ENCODE measurements around the gene BCL2.

BCL2 gene

DNA sequence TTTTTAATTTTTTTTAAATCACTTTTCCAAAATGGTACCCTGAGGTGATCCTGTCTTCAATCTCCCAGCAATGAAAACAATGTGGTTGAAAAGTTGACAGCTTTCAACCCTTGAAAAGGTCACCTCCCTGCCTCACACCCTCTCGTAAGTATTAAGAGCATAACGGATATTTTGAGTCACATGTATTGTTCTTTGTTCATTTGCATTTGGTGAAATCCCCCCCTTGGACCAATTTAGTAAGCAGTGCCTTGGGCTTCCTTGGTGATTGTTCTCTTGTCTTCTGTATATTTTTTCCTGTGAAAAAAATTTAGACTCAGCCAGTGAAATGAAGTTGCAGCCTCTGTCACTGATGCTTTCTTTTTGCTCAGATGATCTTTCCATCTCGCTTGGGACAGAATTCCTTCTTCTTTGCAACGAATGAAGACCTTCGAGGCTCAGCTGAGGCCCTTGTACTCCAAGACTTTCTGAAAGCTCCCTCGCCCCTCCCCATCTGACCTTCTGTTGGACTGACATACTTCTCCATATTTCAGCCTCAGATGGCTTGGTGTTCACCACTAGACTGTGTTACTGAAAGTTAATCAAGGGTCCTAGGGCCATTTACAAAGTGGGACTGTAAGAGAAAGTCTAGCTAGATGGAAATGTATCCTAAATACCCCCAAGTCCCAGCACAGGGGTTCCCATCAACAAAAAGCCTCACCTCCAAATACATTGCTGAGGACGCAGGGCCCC lies 158.4 kb downstream of the BCL2 start:
- DNase-seq, result no peak

DNA sequence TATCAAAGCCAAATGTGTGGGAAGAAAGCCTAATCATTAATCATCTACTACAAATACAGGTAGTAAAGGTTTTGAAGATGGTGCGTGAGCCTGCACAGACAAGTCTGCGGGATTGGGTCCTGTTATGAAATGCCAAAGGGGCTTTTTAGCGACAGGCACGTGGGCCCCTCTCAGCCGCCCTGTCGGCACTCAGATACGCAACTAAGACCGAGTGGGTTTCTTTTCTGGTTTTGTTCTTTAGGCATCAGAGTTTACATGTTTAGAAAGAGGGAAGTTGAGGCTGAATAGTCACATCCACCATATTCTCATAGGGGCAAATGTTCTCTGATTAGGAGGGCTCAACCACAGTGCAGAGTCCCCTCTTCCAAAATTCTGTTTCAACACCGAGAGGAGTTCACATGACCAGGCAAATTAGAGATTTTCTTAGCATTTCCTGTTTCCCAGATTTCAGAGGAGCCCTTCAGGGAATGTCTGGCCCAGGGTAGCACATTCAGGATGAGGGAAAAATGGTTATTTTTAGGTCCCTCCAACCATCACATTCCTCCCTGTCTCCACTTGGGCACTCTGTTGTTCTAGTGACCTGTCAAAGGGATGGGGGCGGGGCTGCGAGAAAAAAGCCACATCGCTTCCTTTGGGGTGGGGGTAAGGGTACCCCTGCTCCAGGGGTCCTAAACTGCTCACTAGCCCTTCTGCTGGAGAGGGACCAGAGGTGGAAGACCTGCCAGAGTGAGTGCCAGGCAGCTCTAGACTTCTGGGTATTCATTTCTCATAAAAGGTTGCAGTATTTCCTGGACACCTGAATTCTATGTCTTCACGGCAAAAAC lies 159.2 kb downstream of the BCL2 start:
- DNase-seq, result no peak

GRCh38 chr18:63159590-63159989 lies 160.0 kb downstream of the BCL2 start:
- no peak for DNase-seq

GRCh38 chr18:63158676-63159291 lies 160.8 kb downstream of the BCL2 start:
- DNase-seq, result no peak

- no peak for DNase-seq
These were observed 161.4 kb downstream of the BCL2 start for GRCh38 chr18:63158012-63158631.

DNA sequence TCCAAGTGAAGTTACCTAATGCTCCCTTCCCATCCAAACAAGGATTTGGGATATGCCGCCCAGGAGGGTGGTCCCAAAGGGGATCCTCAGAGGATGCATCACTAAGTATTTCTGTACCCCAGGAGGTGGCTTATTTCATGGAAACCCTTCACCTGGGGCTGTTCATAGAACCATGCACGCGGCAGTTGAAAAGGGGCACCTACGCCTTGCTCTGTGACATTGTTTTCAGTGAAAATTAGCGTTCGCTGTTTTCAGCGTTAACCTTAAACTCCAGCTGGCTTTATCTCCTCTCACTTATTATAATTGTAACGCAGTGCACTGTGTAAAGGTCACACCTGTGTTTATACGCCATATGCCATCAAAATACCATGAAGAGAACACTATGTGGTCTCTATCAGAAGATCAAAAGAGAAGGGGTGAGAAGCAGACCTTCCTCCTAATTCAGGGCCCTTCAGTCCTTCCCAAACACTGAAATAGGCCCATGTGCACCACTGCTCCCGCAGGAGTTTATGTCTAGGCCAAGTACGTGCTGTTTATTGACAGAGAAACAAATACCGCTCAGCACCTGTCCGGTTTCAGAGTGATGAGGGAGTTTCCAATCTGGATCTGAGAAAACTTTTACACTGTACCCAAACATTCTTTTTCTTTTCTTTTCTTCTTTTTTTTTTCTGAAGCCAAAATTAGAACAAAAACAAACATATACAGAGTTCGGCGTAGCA lies 162.1 kb downstream of the BCL2 start:
- no peak for DNase-seq

GRCh38 chr18:63155910-63156773 lies 163.4 kb downstream of the BCL2 start:
- DNase-seq, result peak in 5 of 58 donors; percentile 22 to 38 (median 32)

GRCh38 chr18:63155169-63155852 lies 164.3 kb downstream of the BCL2 start:
- peak in 29 of 58 donors; percentile 13 to 67 (median 29) for DNase-seq

DNA sequence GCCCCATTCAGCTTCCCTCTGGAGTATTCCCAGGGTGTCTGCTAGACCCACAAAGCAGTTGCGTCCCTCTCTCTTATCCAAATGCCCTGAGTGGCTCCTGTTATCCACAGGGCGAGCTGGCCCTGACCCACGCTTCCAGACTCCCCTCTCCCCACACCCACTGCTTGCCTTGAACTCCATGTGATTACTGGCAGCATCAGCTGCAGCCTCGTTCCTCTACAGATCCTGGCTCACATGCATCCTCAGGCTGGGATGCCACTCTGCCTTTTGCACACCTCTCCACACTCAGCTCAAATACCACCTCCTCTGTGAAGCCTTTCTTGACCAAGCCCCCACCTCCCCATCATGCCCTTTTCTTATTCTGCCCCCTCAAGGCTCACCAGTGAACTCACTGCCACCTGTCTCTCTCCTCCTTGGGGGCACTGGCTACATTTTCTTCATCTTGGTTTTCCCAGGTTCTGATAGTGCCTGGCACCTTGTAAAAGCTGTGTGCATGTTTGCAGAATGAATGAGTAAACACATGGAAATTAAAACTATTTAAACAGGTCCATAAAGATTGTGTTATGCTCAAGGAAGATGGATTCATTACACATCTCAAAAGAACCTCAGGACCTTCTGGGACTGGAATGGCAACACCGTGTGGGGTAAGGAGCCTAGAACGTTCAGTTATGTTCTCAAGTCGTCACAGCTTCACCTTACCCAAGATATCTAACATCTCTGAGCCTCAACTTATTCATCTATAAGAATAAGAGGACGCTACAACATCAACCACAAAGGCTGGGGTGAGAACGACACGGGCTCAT lies 165.0 kb downstream of the BCL2 start:
- no peak for DNase-seq

- peak in 3 of 58 donors; percentile 14 to 48 (median 30) for DNase-seq
These were observed 166.8 kb downstream of the BCL2 start for GRCh38 chr18:63152791-63153190.

DNA sequence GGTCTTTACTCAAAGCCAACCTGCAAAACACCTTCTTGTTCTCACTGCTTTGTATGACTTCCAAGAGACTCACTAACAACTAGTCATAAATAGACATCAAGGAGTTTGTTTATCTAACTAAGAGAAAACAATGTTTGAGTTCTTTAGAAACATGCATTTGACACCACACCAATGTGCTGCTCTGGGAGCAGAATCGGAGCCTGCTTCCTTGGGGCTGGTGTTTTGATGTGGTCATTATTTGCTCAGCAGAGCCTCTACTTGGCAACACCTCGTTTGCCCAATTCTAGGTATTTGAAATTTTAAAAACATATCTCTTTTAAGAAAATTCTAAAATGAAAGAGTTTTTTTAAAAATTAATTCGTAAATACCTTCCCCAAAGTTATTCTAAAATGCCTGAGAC lies 167.5 kb downstream of the BCL2 start:
- DNase-seq, result no peak

DNA sequence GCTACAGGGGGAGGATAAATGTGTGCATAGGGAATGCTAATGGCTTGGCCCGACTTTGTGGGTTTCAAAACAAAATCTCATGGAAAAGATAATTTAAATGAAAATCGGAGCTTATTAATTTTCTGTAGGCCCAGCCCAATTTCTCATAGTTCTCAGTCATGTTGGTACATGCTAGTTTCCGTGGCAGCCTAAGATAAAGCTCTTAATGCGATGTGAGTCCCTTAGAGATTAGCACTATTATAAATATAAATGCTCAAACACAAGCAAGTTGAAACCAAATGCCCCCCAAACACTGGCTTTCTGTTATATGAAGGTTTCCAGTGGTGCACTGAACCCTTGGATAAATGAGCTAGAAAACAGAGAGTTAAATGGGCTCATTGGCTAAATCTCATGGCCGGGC lies 168.0 kb downstream of the BCL2 start:
- DNase-seq, result no peak

DNA sequence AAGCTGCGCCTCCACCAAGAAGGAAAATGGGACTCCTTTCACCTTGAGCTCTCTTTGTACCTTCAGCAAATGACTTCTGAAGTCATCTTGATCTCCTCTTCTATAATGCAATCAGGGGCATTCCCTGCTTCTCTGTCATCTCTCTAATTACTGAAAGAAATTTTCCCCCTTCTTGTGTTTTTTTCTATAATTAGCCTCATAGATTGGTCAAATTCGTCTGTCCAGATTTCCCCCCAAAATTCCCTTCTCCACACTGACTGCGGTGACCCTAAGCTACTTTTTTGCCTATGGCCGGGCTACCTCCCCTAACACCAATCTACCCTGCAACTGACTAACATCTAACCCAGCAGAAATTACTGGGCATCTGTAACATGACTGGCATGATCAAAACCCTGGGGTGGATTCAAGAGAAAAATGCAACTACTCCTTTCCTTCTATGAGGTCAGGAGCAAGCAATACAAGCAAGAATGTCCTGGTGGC lies 168.6 kb downstream of the BCL2 start:
- no peak for DNase-seq

DNA sequence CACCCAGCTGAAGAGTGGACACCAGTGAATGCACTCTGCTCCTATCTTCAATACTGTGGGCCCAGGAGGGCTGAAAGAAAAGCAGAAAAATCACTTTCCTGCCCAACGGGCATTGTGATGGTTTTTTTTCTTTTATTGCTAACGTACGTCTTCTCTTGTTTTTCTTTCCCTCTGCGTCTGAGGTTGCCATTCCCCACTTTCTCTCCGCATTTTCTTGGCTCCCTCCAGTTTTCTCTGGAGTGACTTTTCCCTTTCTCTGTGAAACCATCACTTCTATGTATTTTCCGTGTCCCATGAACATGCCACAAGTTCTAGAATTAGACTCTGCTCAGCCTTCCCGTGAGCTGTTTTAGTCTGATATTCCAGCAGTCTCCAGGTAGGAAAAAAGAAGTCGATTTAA lies 169.2 kb downstream of the BCL2 start:
- no peak for DNase-seq

- no peak for DNase-seq
These were observed 170.3 kb downstream of the BCL2 start for GRCh38 chr18:63149302-63149587.

GRCh38 chr18:63148449-63149301 lies 170.9 kb downstream of the BCL2 start:
- no peak for DNase-seq

DNA sequence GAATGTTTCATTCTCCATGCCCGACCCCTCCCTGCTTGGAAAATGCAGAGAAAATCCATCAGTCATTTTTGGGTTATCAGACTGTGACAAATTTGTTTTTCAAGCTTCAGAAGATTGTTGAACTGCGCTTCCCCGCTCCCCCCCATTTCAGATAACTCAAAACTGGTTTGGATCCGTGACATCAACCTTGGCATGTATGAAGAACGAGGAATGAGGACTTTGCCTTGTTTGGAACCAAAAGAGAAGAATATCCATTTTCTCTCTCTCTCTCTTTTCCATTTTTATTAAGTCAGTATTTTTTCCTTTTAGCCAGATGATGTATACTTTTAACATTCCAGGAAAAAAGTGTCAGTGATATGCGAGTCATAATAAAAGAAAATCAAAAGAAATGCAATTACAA lies 171.6 kb downstream of the BCL2 start:
- no peak for DNase-seq
